Liver (tissue), 9 donors: ENCODE data around the gene MYO1H. TPM values are rescaled to one million over a fixed set of nuclear protein-coding genes. Genes with fewer than 3 reads are reported as not detected.

Experiments used
- DNase-seq: peaks from one replicate; pipeline ENCODE4 v3.0.0-alpha.2; 2017; ENCODE audit warnings: low spot score
- H3K27ac ChIP-seq, 2 donors: one replicate each; pipeline ENCODE4 v1.7.0; 2013; ENCODE audit warnings: inconsistent platforms in 2 of 2, low read length in 2 of 2, control low read depth in 1 of 2, low read depth in 1 of 2, mild to moderate bottlenecking in 1 of 2
- H3K27me3 ChIP-seq, 4 donors: one replicate each; pipeline versions ENCODE4 v1.6.1 to v1.7.0; 2013; ENCODE audit warnings: low read length in 3 of 4, inconsistent platforms in 1 of 4, mild to moderate bottlenecking in 1 of 4, moderate library complexity in 1 of 4; ENCODE audit not compliant: control insufficient read depth in 4 of 4, insufficient read depth in 4 of 4
- H3K36me3 ChIP-seq, 4 donors: one replicate each; pipeline versions ENCODE4 v1.6.1 to v1.7.0; 2013; ENCODE audit warnings: low read length in 3 of 4, mild to moderate bottlenecking in 3 of 4, low read depth in 1 of 4, moderate library complexity in 1 of 4; ENCODE audit not compliant: control insufficient read depth in 4 of 4, insufficient read depth in 3 of 4
- H3K4me1 ChIP-seq, 4 donors: one replicate each; pipeline versions ENCODE4 v1.6.1 to v1.7.0; 2013; ENCODE audit warnings: low read length in 3 of 4, mild to moderate bottlenecking in 3 of 4, moderate library complexity in 1 of 4; ENCODE audit not compliant: control insufficient read depth in 4 of 4, insufficient read depth in 4 of 4
- H3K4me3 ChIP-seq, 3 donors: one replicate each; pipeline versions ENCODE4 v1.6.1 to v1.7.0; 2013; ENCODE audit warnings: low read length in 3 of 3, control low read depth in 1 of 3, low read depth in 1 of 3, mild to moderate bottlenecking in 1 of 3
- H3K9ac ChIP-seq, 2 donors: one replicate each; pipeline ENCODE4 v1.7.0; 2013; ENCODE audit warnings: low read length in 2 of 2, mild to moderate bottlenecking in 2 of 2, moderate library complexity in 2 of 2, control low read depth in 1 of 2, low read depth in 1 of 2
- H3K9me3 ChIP-seq, 4 donors: one replicate each; pipeline versions ENCODE4 v1.6.1 to v1.7.0; 2013; ENCODE audit warnings: low read length in 3 of 4; ENCODE audit not compliant: control insufficient read depth in 4 of 4
- FOXA1 ChIP-seq: IDR thresholded peaks from 2 replicates; pipeline ENCODE4 v1.6.1; 2016; ENCODE audit warnings: antibody characterized with exemption
- FOXA2 ChIP-seq: IDR thresholded peaks from 2 replicates; pipeline ENCODE4 v1.6.1; 2016; ENCODE audit warnings: antibody characterized with exemption
- GABPA ChIP-seq, 2 donors: IDR thresholded peaks in 1 of 2; conservative IDR thresholded peaks in 1 of 2; 2 replicates each; pipeline ENCODE4 v1.6.1; 2016; ENCODE audit warnings: antibody characterized with exemption in 2 of 2, mild to moderate bottlenecking in 1 of 2, moderate library complexity in 1 of 2
- HNF4G ChIP-seq: IDR thresholded peaks from 2 replicates; pipeline ENCODE4 v1.6.1; 2016; ENCODE audit warnings: antibody characterized with exemption
- NR2F2 ChIP-seq: IDR thresholded peaks from 2 replicates; pipeline ENCODE4 v1.6.1; 2016; ENCODE audit warnings: antibody characterized with exemption
- RXRA ChIP-seq, 2 donors: IDR thresholded peaks; 2 replicates each; pipeline ENCODE4 v1.6.1; 2017 to 2018; ENCODE audit warnings: antibody characterized with exemption in 2 of 2, mild to moderate bottlenecking in 1 of 2
- SP1 ChIP-seq: IDR thresholded peaks from 2 replicates; pipeline ENCODE4 v1.6.1; 2018; ENCODE audit warnings: antibody characterized with exemption, mild to moderate bottlenecking
- TAF1 ChIP-seq: conservative IDR thresholded peaks from 2 replicates; pipeline ENCODE4 v1.6.1; 2016; ENCODE audit warnings: antibody characterized with exemption, mild to moderate bottlenecking
- WGBS: extraction: QIAGEN DNeasy Blood & Tissue Kit; methylation state at CpG from one replicate; pipeline ENCODE4 v1.1.7; 2013; 5-methylcytosine and 5-hydroxymethylcytosine counted together
- polyA plus RNA-seq, 2 donors: library from polyadenylated mRNA; stranded (reverse) in 1 of 2; unstranded in 1 of 2; fragments of 200-250 nt in 1 of 2; fragments of >200 nt in 1 of 2; fragmentation: Nextera tagmentation in 1 of 2; extraction: Ambion mirVana in 1 of 2; gene quantifications; one replicate each; pipeline versions ENCODE4 v1.2.1 to v1.2.3, GENCODE V29; 2013 to 2015
- total RNA-seq, 2 donors: library from RNA; depleted of rRNA; stranded (reverse); fragments of >200 nt; gene quantifications; one replicate each; pipeline ENCODE4 v1.2.3, GENCODE V29; 2014
- TF ChIP-seq, protein P1 (sequence below): IDR thresholded peaks from 2 replicates; pipeline ENCODE4 v1.6.1; 2016; ENCODE audit warnings: antibody characterized with exemption
- TF ChIP-seq, protein P2 (sequence below): IDR thresholded peaks from 2 replicates; pipeline ENCODE4 v1.6.1; 2016; ENCODE audit warnings: antibody characterized with exemption
- TF ChIP-seq, protein P3 (sequence below): IDR thresholded peaks from 2 replicates; pipeline ENCODE4 v1.6.1; 2016; ENCODE audit warnings: antibody characterized with exemption
- TF ChIP-seq, protein P4 (sequence below): fragments of 150-350 bp; IDR thresholded peaks from 2 replicates; pipeline ENCODE4 v1.5.1; 2017; ENCODE audit warnings: improper control_type of control experiment, low read depth, low read length; ENCODE audit not compliant: missing input control
- TF ChIP-seq, protein P5 (sequence below): IDR thresholded peaks from 2 replicates; pipeline ENCODE4 v1.6.1; 2016; ENCODE audit warnings: antibody characterized with exemption, mild to moderate bottlenecking
- donor health status: healthy.
- donor health status: healthy.
- donor health status: healthy.
- donor health status: healthy.
- donor health status: healthy.

The MYO1H gene
- total and polyA plus RNA-seq, 4 donors: not detected

DNA sequence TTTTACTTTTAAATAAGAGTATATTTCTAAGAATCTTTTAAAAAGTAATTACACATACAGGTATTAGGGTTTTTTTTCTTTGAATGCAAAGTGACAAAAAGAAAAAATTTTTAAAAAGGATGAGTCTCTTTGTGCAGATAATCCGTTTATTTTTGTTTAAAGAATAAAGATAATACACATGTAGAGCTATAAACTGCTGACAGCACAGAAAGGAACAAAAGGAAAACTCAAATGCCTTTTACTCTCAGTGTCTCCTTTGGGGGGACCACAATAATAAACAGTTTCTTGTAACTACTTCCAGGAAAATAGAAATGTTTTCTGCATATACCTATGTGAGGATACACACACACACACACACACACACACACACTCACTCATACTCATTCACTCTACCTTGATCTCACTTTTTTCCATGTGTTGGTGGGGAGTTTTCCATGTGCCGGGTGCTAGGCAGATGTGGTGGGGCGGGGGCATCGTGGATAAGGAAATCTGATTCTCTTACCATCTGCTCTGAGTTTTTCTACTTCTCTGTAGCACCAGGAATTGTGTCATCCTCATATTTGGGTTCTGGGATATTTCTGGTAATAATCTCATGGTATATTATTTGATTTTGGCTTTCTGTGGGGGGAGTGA lies 71.3 kb downstream of the MYO1H start:
- WGBS: 79% methylated on average over 4 of the region's 4 CpGs
- TF ChIP-seq, protein P1, sequence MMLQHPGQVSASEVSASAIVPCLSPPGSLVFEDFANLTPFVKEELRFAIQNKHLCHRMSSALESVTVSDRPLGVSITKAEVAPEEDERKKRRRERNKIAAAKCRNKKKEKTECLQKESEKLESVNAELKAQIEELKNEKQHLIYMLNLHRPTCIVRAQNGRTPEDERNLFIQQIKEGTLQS: no peak
- TF ChIP-seq FOXA2: no peak
- TF ChIP-seq FOXA1: no peak
- no peak for TF ChIP-seq TAF1
- TF ChIP-seq, protein P2, sequence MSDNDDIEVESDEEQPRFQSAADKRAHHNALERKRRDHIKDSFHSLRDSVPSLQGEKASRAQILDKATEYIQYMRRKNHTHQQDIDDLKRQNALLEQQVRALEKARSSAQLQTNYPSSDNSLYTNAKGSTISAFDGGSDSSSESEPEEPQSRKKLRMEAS: no peak
- TF ChIP-seq, protein P3, sequence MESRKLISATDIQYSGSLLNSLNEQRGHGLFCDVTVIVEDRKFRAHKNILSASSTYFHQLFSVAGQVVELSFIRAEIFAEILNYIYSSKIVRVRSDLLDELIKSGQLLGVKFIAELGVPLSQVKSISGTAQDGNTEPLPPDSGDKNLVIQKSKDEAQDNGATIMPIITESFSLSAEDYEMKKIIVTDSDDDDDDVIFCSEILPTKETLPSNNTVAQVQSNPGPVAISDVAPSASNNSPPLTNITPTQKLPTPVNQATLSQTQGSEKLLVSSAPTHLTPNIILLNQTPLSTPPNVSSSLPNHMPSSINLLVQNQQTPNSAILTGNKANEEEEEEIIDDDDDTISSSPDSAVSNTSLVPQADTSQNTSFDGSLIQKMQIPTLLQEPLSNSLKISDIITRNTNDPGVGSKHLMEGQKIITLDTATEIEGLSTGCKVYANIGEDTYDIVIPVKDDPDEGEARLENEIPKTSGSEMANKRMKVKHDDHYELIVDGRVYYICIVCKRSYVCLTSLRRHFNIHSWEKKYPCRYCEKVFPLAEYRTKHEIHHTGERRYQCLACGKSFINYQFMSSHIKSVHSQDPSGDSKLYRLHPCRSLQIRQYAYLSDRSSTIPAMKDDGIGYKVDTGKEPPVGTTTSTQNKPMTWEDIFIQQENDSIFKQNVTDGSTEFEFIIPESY: no peak
- no peak for TF ChIP-seq RXRA (IDR thresholded peaks at IDR 0.05)
- TF ChIP-seq HNF4G: no peak
- TF ChIP-seq, protein P4, sequence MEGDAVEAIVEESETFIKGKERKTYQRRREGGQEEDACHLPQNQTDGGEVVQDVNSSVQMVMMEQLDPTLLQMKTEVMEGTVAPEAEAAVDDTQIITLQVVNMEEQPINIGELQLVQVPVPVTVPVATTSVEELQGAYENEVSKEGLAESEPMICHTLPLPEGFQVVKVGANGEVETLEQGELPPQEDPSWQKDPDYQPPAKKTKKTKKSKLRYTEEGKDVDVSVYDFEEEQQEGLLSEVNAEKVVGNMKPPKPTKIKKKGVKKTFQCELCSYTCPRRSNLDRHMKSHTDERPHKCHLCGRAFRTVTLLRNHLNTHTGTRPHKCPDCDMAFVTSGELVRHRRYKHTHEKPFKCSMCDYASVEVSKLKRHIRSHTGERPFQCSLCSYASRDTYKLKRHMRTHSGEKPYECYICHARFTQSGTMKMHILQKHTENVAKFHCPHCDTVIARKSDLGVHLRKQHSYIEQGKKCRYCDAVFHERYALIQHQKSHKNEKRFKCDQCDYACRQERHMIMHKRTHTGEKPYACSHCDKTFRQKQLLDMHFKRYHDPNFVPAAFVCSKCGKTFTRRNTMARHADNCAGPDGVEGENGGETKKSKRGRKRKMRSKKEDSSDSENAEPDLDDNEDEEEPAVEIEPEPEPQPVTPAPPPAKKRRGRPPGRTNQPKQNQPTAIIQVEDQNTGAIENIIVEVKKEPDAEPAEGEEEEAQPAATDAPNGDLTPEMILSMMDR: no peak
- TF ChIP-seq, protein P5, sequence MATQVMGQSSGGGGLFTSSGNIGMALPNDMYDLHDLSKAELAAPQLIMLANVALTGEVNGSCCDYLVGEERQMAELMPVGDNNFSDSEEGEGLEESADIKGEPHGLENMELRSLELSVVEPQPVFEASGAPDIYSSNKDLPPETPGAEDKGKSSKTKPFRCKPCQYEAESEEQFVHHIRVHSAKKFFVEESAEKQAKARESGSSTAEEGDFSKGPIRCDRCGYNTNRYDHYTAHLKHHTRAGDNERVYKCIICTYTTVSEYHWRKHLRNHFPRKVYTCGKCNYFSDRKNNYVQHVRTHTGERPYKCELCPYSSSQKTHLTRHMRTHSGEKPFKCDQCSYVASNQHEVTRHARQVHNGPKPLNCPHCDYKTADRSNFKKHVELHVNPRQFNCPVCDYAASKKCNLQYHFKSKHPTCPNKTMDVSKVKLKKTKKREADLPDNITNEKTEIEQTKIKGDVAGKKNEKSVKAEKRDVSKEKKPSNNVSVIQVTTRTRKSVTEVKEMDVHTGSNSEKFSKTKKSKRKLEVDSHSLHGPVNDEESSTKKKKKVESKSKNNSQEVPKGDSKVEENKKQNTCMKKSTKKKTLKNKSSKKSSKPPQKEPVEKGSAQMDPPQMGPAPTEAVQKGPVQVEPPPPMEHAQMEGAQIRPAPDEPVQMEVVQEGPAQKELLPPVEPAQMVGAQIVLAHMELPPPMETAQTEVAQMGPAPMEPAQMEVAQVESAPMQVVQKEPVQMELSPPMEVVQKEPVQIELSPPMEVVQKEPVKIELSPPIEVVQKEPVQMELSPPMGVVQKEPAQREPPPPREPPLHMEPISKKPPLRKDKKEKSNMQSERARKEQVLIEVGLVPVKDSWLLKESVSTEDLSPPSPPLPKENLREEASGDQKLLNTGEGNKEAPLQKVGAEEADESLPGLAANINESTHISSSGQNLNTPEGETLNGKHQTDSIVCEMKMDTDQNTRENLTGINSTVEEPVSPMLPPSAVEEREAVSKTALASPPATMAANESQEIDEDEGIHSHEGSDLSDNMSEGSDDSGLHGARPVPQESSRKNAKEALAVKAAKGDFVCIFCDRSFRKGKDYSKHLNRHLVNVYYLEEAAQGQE: no peak
- H3K4me3 ChIP-seq: no peak overlapping the region
- no peak overlapping the region for H3K9ac ChIP-seq
- no peaks in the 10 kb centered on the region for H3K4me1 ChIP-seq
- H3K27ac ChIP-seq: no peak overlapping the region
- no peaks in the 10 kb centered on the region for H3K27me3 ChIP-seq
- no peaks in the 10 kb centered on the region for H3K36me3 ChIP-seq
- no peak for DNase-seq
- no peaks in the 10 kb centered on the region for H3K9me3 ChIP-seq

DNA sequence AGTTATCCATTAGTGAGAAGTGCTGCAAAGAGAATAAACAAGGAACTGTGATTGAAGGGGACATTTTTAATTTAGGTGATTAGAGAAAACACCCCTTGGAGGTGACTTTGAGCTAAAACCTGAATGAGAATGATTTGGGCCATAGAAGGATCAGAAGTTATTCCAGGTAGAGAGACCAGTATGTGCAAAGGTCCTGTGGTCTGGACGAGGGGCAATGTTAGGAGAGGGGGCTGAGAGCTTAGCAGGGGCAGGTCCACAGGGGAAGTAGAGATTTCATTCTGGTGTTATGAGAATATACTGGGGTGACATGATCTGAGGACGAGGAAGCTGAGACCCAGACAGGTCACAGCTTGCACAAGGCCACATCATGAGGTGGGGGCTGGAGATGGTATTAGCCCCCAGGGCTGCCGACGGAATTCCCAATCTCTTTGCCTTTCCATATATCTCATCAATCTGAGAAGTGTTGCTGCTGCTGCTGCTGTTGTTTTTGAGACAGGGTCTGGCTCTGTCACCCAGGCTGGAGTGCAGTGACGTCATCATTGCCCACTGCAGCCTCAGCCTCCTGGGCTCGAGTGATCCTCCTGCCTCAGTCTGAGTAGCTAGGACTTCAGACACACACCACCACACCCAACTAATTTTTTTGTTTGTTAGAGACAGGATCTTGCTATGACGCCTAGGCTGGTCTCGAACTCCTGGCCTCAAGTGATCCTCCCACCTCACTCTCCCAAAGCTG lies 73.8 kb downstream of the MYO1H start:
- Histone ChIP-seq H3K27ac (no peak overlapping the region), H3K4me1 (no peaks in the 10 kb centered on the region), H3K9ac (no peak overlapping the region), H3K36me3 (no peaks in the 10 kb centered on the region), H3K4me3 (no peak overlapping the region), H3K27me3 (no peaks in the 10 kb centered on the region), H3K9me3 (no peaks in the 10 kb centered on the region)
- WGBS: 60% methylated on average over 8 of the region's 8 CpGs
- TF ChIP-seq FOXA2 (no peak), GABPA (IDR thresholded peaks at IDR 0.05 in 1 of 2, conservative IDR thresholded peaks at IDR 0.05 in 1 of 2) (no peak), HNF4G (no peak), SP1 (no peak), NR2F2 (no peak)
- TF ChIP-seq, protein P4: no peak
- TF ChIP-seq, protein P1: no peak
- no peak for DNase-seq
